GM23338 (cell line): ENCODE measurements around the gene LGR5. TPM values are rescaled to one million over a fixed set of nuclear protein-coding genes. Genes with fewer than 3 reads are reported as not detected.

ENCODE experiments used
- ATAC-seq: fragments of 200-7000 bp; cut with Tn5 transposase; 3 replicates; pipeline ENCODE4 v1.9.1; 2020
- DNase-seq: peaks from one replicate; pipeline ENCODE4 v3.0.0-alpha.2; 2015; ENCODE audit warnings: low spot score
- H2AFZ ChIP-seq: fragments of 200-600 bp; sonication (generic); 2 replicates; pipeline ENCODE4 v1.8.0; 2016; ENCODE audit warnings: antibody characterized with exemption, mild to moderate bottlenecking, moderate library complexity
- H3F3A ChIP-seq: fragments of 200-600 bp; sonication (generic); replicated peaks from 2 replicates; pipeline ENCODE4 v1.8.0; 2017; ENCODE audit warnings: antibody characterized with exemption, mixed run types, low read depth
- H3K27ac ChIP-seq: fragments of 200-600 bp; sonication (generic); 2 replicates; pipeline ENCODE4 v1.6.1; 2016; ENCODE audit warnings: low read depth
- H3K27me3 ChIP-seq: fragments of 200-600 bp; sonication (generic); 2 replicates; pipeline ENCODE4 v1.8.0; 2016; ENCODE audit warnings: mild to moderate bottlenecking, mixed run types, moderate library complexity; ENCODE audit not compliant: insufficient read depth
- H3K36me3 ChIP-seq: fragments of 200-600 bp; sonication (generic); 2 replicates; pipeline ENCODE4 v1.8.0; 2016; ENCODE audit warnings: mild to moderate bottlenecking; ENCODE audit not compliant: insufficient read depth
- H3K4me1 ChIP-seq: fragments of 200-600 bp; sonication (generic); 2 replicates; pipeline ENCODE4 v1.8.0; 2016; ENCODE audit warnings: mild to moderate bottlenecking, moderate library complexity; ENCODE audit not compliant: insufficient read depth
- H3K4me2 ChIP-seq: fragments of 200-600 bp; sonication (generic); 2 replicates; pipeline ENCODE4 v1.7.1; 2017; ENCODE audit warnings: mixed run types
- H3K4me3 ChIP-seq: fragments of 200-600 bp; sonication (generic); 2 replicates; pipeline ENCODE4 v1.6.1; 2016; ENCODE audit warnings: mixed run types
- H3K79me2 ChIP-seq: fragments of 200-600 bp; sonication (generic); replicated peaks from 2 replicates; pipeline ENCODE4 v1.8.0; 2017; ENCODE audit warnings: mild to moderate bottlenecking; ENCODE audit not compliant: insufficient read depth
- H3K9me2 ChIP-seq: fragments of 200-600 bp; sonication (generic); 2 replicates; pipeline ENCODE4 v1.8.0; 2017; ENCODE audit not compliant: insufficient read depth
- H4K20me1 ChIP-seq: fragments of 200-600 bp; sonication (generic); replicated peaks from 2 replicates; pipeline ENCODE4 v1.8.0; 2017; ENCODE audit warnings: mild to moderate bottlenecking; ENCODE audit not compliant: insufficient read depth
- H3K27ac Mint-ChIP-seq: 2 replicates; pipeline ENCODE4 v1.8.0; 2020; ENCODE audit warnings: inconsistent platforms, mild to moderate bottlenecking, moderate library complexity, mixed read lengths
- H3K27me3 Mint-ChIP-seq: 3 replicates; pipeline ENCODE4 v1.8.0; 2022; ENCODE audit warnings: low read depth, mild to moderate bottlenecking, moderate library complexity, mixed read lengths, inconsistent platforms; ENCODE audit not compliant: insufficient read depth, poor library complexity
- H3K36me3 Mint-ChIP-seq: 3 replicates; pipeline ENCODE4 v1.8.0; 2021; ENCODE audit warnings: low read depth, mild to moderate bottlenecking, inconsistent platforms, moderate library complexity, mixed read lengths
- H3K4me1 Mint-ChIP-seq: 3 replicates; pipeline ENCODE4 v1.8.0; 2020; ENCODE audit warnings: mild to moderate bottlenecking, inconsistent platforms, mixed read lengths
- H3K4me3 Mint-ChIP-seq: 3 replicates; pipeline ENCODE4 v1.8.0; 2021; ENCODE audit warnings: moderate library complexity, mild to moderate bottlenecking, inconsistent platforms, mixed read lengths
- H3K9me3 Mint-ChIP-seq: 3 replicates; pipeline ENCODE4 v1.8.0; 2020; ENCODE audit warnings: moderate library complexity, mild to moderate bottlenecking, inconsistent platforms, mixed read lengths
- CTCF ChIP-seq, 2 experiments: fragments of 200-600 bp in 1 of 2; sonication (generic) in 1 of 2; conservative IDR thresholded peaks; 2 replicates each; pipeline versions ENCODE4 v1.5.1 to v1.6.1; 2016 to 2017; ENCODE audit warnings: antibody characterized with exemption in 2 of 2, low read depth in 2 of 2, mild to moderate bottlenecking in 2 of 2, moderate library complexity in 1 of 2
- REST ChIP-seq: IDR thresholded peaks from one replicate; pipeline ENCODE4 v1.6.1; 2018; ENCODE audit warnings: antibody characterized with exemption; ENCODE audit not compliant: unreplicated experiment
- polyA plus RNA-seq: library from polyadenylated mRNA; unstranded; fragments of >200 nt; fragmentation: Nextera tagmentation; extraction: Ambion mirVana; gene quantifications from 2 replicates; pipeline ENCODE4 v1.2.1, GENCODE V29; 2016
- total RNA-seq: library from RNA; depleted of rRNA; stranded (reverse); fragments of >200 nt; shearing (Covaris generic); gene quantifications from 2 replicates; pipeline ENCODE4 v1.2.3, GENCODE V29; 2014

The LGR5 gene
- total and polyA plus RNA-seq, 2 experiments from 2014 or later, result 0.17 to 0.26 TPM

GRCh38 chr12:71411635-71412034 lies 28.0 kb upstream of the LGR5 start (continued):
- TF ChIP-seq REST, result no peak

- H3K36me3 Mint-ChIP-seq, result peaks cover 5% of the 10 kb centered on the region; the same call in 1 of the 3 replicates
These were observed 24.0 kb upstream of the LGR5 start for GRCh38 chr12:71415336-71416231.

More at GRCh38 chr12:71415336-71416231, 24.0 kb upstream of the LGR5 start:
- TF ChIP-seq CTCF (conservative IDR thresholded peaks at IDR 0.05; ENCODE audit: low read depth in 2 of 2), result peak; percentile 86 to 91
- no peak for TF ChIP-seq REST
- Histone ChIP-seq H3K79me2 (no peaks in the 10 kb centered on the region), H2AFZ (no peak overlapping the region), H3K27ac (no peak overlapping the region), H3K36me3 (no peaks in the 10 kb centered on the region), H4K20me1 (no peaks in the 10 kb centered on the region), H3K4me3 (no peak overlapping the region), H3K9me2 (no peaks in the 10 kb centered on the region), H3F3A (no peaks in the 10 kb centered on the region), H3K4me2 (no peak overlapping the region), H3K4me1 (no peaks in the 10 kb centered on the region), H3K27me3 (no peaks in the 10 kb centered on the region)
- DNase-seq, result peak; percentile 86
- H3K9me3 Mint-ChIP-seq, result peaks cover 16% of the 10 kb centered on the region; the same call in 2 of the 3 replicates
- no peaks in the 10 kb centered on the region for H3K4me1 Mint-ChIP-seq
- no peak overlapping the region for H3K27ac Mint-ChIP-seq
- H3K27me3 Mint-ChIP-seq, result no peaks in the 10 kb centered on the region
- H3K4me3 Mint-ChIP-seq, result no peak overlapping the region
- peak; percentile 88 for ATAC-seq
